DMS 273 (cell line): ENCODE measurements around the gene CSNK1G1.

Source experiments
- DNase-seq: peaks from one replicate; lab custom pipeline; 2025; ENCODE audit not compliant: unreplicated experiment; lab: John Stamatoyannopoulos, UW

Gene CSNK1G1

DNA sequence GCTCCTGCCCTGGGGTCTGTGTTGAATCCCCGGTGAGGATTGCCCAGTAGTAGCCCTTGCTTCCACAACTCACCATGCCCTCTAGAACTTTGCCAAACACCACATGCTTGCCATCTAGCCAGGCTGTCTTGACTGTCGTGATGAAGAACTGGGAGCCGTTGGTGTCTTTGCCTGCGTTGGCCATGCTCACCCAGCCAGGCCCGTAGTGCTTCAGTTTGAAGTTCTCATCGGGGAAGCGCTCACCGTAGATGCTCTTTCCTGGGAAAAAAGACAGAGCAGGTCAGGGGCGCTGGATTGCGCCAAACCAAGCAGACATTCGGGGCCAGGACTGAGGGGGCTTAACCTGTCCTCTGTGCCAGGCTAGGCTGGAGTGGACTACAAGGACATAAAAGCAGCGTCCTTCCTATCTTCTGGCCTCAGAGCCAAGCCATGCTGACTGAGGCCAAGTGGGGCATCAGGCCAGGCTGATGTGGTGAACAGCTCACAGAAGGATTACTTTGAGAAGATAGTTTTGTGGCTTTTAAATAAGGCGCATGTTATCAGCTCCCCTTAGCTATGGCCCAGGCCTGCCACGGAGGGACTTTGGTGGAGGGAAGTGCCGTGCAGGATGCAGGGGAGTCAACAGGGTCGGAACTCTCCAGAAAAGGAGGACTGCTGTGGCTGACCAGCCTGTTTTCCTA lies 199.2 kb downstream of the CSNK1G1 start:
- no peak for DNase-seq

DNA sequence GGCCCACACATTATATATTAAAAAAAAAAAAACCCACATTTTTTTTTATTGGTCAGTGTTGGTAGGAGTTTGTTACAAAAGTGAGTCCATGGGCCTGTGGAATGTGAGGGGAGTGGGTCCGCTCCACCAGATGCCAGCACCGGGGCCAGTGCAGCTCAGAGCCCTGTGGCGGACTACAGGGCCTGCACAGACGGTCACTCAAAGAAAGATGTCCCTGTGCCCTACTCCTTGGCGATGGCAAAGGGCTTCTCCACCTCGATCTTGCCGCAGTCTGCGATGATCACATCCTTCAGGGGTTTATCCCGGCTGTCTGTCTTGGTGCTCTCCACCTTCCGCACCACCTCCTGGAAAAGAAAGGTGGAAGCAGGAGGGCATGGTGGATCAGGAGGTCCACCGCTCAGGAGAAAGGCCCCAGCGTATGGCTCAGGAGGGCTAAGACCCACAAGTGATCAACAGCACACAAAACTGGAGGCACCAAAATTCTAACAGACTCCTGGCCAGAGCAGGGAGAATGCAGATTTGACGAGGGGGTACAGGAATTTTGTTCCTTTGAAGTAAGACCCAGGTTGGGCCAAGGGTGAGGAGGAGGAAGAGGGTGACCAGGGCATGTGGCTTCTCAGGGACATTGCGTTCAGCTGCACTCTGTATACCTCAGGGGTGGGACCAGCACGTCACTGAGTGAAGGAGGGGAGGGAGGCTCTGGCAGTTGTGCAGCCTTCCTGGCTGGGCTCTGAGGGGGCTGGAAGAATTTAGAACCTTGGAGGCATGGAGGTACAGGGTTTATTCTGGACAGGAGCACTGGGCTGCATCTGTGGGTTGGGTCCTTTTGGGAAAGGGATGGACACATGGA lies 199.9 kb downstream of the CSNK1G1 start:
- no peak for DNase-seq

DNA sequence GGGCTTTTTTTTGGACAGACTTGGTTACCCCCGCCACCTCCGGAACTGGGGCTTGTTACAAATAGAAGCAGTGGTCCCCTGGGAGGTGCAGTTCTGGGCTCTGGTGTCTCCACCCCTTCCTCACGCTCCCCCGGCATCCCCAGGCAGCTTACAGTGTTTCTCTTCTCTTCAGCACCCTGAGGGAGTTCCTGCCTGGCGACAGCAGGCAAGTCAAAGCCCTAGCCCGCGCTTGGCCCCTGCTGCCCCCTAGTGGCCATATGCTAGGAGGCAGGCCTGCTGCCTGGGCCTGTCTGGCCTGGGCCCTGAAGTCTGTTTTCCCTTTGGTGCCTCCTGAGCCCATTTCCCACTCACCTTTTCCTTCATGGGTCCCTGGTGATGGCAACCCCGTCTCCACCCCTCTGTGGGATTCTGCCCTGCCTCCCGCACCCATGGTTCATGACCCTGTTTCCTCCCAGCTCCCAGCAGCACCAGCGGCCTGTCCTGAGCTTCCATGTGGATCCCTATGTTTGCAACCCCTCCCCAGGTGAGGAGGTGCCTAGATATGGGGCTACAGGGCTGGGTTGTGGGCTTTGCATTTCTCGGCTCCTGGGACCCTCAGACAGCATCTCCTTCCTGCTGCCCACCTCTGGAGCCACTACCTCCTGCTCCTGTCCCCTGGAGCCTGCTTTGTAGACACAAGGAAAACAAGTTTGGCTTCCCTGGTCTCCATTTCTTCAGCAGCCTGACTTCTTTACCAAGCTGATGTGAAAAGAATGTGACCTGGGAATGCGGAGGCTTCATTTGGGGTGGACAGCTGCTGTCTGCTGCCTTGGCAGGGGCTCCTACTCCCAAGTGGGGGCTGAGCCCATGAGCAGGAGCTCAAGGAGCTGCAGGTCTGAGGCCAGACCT lies 202.2 kb downstream of the CSNK1G1 start:
- DNase-seq, result peak; percentile 91

DNA sequence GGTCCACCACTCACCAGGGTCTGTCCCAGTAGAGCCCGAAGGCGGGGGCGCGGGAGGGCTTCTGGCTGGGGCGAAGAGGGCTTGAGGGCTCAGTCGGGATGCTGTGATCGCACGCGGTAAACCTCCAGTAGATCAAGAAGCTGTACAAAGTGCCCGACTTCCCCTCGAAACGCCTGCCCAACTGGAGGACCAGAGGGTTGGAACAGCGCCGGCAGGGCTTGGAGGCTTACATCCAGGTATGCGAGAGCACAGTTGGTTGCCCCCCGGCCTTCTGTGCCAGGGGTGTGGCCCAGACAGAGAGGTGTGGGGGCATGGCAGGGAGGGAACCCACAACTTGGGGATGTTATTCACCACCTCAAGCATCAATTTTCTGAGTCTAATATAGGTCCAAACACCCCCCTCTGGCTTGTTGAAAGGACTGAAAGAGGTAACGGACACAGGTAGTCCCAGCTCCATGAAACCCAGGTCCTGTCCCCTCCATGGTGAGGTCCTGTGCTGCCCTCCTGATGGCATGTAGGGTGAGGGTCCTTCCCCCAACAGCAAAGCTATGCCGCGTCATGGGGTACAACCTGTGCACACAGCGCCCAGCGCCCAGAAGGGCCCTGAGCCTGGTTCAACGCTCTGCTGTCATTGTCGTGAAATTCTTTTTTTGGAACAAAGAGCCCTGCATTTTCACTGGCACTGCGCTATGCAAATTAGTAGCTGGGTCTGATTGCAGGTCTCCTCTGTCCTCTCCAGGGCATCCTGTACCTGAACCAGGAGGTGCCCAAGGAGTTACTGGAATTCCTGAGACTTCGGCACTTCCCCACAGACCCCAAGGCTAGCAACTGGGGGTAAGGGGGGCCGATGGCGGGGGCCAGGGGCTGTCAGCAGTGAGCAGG lies 203.2 kb downstream of the CSNK1G1 start:
- peak; percentile 44 for DNase-seq

DNA sequence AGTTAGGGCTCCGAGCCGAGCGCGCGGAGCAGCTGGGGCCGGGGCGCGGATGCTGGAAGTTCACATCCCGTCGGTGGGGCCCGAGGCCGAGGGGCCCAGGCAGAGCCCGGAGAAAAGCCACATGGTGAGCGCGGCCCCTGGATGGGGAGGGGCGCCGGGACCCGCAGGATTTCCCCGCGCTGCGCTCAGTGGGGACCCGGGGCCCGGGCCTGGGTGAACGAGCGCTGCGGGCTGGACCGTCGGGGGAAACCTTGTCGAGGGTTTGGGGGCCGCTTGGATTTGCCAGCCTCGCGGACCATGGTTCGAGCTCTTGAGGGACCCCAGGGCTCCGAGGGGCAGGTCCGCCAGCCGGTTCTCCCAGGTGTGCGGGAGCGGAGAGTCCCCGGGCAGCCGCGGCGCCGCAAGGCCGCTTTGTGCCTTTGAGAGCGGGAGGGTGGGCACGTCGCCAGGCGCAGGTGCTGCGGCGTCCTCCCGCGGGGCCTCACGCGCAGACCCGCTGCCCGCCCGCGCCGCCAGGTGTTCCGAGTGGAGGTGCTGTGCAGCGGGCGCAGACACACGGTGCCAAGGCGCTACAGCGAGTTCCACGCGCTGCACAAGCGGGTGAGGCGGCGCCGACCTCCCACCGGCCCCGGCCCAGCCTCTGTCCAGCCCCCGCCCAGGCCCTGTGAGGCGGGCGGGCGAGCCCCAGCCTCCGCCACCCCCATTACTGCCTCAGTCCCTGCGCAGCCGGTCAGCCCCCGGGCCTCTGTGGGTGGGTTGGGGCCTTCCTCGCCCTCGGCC lies 204.1 kb downstream of the CSNK1G1 start, which contains the start of gene SNX22:
Gene SNX22, plus strand, starts transcription at position 5 of the 780 bp plus-strand sequence. Its CDS starts 45 bp downstream, at position 50.
- peak; percentile 39 for DNase-seq

DNA sequence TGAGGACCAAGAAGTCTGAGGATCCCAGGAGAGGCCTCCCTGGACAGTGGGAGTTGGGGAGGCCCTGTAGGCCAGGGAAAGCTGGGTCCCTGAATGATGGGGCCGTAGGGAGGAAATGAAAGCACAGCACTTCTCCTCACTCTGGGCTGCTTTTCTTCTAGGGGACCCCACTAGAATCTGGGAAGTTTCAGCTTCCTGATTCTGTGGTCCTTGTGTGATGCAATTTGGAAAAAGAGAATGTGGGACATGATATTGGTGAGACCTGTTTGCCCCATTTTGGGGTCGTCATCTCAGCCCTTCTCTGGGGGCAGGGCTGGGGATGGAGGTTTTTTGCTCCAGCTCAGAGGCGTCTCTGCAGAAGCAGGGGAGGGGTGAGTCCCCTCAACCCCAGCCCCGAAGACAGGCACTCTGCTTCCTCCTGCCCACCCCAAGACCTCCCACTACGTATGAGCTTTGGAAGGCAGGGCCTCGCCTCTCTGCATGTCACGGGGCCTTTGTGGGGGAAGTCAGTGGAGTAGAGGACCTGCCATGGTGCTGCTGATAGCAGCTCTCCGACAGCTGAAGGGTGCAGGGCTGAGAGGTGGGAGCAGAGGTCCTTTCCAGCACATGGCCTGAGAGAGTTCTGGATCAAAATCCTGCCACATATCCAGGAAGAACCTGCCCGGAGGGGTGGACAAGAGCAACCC lies 205.9 kb downstream of the CSNK1G1 start:
- DNase-seq, result no peak

DNA sequence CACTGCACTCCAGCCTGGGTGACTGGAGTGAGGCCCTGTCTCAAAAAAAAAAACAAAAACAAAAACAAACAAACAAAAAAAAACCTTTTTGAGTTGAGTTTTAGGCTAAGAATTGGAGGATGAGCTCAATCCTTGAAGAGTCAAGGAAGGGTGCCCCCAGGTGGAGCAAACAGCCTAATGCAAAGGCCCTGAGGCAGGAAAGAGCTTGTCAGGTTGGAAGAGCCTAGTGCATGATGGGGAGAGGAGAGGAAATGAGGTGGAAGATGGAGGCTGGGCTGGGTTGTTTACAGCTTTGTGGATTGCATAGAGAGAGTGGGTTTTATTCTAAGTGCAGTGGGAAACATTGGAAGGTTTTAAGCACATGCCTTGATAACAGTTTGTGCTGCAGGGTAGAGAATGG lies 206.5 kb downstream of the CSNK1G1 start:
- peak; percentile 44 for DNase-seq

DNA sequence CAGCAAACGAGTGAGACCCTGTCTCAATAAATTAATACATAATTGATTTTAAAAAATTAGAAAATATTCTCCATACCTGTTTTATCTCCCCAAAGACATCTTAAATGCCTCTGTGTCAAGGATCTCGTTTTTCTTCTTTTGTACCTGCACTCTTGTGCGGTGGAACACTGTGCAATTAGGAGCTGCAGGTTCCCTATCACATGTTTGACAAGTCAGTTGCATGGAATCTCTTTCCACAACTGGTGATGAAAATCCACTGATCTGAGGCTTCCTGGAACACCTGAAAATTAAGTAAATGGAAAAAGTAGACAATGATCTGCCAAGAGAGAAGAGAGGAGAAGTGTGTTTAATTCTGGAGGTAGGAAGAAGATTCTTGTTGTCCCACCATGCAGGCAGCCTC lies 207.4 kb downstream of the CSNK1G1 start:
- no peak for DNase-seq

DNA sequence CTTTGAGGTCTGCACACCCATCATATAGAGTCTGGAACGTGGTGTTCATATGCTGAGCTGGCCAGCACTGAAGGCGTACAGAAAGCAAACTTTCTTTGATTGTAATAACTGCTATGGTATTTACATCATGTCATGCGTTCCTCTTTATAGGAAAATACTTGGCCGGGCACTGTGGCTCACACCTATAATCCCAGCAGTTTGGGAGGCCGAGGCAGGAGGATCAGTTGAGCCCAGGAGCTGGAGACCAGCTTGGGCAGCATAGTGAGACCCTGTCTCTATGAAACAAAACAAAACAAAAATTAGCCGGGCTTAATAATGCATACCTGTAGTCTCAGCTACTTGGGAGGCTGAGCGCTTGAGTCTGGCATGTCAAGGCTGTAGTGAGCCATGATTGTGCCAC lies 207.8 kb downstream of the CSNK1G1 start:
- no peak for DNase-seq

DNA sequence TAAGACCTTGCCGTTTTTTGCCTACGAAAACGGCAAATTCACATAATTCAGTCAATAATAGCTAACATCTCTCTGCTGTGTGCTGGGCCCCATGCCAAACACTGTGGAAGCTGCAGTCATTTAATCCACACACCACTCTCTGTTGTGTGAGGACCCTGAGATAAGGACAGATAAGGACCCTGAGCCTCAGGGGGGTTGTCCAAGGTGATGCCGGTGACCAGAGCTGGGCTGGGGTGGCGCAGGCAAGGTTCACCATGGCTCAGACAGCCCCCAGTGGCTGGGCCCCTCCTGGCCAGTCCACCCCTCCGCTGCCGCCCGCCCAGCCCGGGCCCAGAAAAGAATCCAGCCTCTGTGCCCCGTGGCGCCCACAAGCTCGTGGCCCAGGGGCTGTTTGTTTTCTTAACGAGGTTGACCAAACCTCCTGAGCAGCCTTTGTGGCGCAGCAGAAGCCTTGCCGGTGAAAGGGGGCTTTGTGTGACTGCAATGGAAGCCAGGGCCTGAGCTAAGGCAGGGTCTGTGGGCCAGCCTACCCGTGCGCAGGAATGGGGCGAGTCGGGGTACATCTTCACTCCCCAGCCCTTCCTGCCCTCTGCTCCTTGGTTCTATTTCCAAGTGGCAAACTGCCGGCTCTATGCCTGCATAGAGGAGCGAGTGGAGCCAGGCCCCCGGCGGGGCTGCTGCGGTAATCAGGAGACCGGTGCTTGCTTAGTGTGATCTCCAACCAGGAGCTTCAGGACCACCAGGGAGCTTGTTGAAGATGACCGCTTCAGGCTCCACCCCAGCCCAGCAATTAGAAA lies 208.9 kb downstream of the CSNK1G1 start:
- DNase-seq, result no peak

DNA sequence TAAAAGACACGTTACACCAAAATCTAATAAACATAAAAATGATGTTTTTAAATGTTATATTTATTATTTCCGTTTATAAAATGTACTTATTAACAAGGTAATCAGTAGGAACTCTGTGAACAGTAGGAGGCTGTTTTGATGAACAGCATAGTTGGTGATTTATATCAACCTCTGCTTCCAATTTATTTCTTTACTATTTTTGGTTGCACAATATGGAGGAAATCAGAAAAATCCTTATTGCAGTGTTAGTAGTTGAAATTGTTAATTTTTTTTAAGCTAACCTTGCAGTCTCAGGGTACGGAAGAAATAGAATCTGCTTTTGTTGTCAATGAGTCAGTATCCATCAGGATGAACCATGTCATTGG lies 209.5 kb downstream of the CSNK1G1 start:
- DNase-seq, result no peak

DNA sequence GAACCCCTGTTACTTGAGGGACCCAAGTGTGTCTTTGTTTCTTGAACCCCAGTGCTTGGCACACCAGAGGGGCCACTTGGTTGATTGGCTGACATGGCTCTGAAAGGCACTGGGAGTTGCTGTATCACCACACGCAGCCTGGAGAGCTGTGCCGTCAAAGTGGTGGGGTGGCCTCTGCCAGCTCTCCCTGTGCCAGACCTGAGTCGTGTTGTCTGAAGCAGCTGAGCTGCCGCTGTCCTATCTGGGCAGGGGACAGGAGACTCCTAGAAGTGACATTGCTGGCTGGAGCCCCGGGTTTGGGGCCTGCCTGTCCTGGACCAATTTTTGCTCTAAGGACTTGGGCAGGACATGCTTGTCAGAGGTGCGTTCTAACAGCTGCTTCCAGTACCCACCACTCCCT lies 209.9 kb downstream of the CSNK1G1 start:
- no peak for DNase-seq

DNA sequence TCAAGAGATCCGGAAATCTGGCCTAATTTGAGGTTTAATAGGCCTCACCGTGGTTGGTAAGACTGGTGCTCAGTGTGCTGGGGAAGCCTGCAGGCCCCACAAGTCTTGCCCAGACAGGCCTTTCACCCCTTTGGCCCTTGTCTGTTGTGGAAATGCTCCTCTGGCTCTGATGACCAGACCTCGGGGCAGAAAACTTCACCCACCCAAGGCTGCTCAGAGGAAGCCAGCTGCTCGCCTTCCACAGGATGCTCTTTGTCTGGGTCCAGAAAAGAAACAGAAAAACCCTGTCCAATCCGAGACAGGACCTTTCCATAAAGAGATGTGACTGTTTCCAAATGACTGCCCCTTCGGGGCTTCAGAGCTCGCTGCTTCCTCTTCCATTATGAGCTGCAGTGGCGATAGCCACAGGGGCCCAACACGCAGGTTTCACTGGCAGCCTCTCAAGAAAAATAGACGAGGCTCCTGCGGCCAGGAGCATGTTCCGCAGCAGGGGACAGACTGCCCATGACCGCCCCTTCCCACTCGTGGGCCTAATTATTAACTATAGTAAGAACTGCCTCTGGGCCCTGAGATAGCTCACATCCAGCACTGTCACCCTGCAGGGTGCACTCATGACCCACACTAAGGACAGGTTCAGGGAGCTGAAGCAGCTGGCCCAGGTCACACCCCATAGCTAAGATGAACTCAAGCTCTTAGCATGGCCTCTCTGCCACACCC lies 211.2 kb downstream of the CSNK1G1 start:
- no peak for DNase-seq

DNA sequence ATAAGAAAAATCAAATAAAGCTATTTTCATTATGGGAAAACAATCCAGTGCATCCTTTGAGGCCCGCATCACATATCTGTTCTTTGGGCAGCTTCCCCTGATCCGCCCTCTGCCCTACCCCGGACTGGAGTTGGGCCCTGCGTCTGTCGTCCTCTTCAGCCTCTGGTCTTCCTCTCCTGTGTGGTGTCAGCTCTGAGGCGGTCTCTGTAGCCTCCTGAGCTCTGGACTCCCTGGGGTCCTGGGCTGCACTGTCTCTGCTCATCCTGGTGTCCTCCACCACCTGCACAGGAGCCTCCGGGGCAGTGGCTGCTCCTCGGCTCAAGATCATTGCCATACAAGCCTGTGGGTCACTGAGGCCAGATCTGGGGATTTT lies 211.8 kb downstream of the CSNK1G1 start:
- DNase-seq, result no peak

DNA sequence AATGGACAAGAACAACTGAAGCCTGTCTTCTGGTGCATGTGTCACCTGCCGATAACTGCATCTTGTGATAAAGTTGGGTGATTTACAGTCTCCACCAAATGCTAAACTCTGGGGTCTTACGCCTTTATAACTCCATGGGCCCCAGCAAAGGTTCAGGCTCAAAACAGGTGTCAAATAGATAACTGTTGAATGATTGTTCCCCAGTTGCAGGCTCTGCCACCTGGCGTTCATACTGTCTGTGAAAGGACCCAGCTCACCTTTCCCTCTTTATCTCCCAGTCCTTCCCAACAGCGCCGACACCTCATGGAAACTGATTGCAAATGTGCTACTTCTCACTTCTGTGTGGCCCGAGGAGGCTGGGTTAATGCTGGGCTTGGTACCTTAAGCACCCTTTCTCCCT lies 212.7 kb downstream of the CSNK1G1 start:
- no peak for DNase-seq

DNA sequence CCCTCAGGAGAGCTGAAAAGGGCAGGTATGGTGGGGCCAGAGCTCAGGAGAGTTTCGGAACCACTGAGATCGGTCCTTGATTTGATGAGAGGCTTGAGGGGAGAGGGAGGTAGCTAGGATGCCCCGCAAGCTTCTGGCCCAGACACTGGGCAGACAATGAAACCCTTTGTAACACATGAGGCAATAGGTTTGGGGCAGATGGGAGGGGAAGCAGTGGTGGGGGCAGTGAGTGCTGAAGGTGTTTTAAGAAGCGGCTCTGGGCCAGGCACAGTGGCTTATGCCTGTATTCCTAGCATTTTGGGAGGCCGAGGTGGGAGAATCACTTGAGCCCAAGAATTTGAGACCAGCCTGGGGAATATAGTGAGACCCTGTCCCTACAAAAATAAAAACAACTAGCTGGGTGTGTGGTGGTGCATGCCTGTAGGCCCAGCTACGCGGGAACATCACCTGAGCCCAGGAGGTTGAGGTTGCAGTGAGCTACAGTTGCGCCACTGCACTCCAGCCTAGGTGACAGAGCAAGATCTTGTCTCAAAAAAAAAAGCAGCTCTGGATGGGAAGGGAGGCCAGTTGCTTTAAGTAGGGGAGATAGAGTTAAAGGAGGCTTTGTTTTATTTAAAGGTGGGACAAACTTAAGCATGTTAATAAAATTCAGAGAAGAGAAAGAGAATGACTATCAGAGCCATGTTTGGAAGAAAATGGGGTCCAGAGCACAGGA lies 214.0 kb downstream of the CSNK1G1 start:
- no peak for DNase-seq

DNA sequence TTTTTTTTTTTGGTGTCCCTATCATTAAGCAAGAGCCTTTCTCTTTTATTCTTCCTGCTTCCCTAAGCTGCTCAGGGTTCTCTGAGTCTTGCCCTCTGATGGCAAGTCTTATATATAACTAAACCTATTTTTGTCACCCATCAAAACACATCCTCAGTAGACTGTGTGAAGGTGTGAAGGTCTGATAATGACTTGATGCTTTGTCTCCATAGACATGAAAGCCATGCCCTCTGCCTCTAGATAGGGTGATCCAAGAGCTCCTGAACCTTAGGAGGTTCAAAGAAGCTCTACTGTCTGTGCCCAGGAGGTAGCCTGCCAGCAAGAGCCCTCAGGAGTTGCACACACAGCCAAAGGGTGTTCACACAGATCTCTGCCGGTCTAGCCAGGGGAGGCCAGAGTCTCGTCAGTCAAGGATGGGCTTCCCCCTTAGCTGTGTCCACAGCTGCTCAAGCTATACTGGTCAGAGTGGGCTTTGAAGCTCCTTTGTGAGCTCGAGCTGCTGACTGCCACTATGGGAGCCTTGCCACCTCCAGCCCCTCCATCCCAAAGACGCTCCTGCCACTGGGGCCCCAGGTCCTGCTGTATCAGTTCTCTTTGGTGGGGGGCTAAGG lies 217.5 kb downstream of the CSNK1G1 start:
- no peak for DNase-seq
